HG03097 (cell line): ENCODE results near the gene CAST.

Experiments
- ATAC-seq: cut with Tn5 transposase; IDR thresholded peaks from one replicate; pipeline ENCODE4 v1.9.1; 2021; ENCODE audit not compliant: unreplicated experiment, low FRiP score

CAST gene

DNA sequence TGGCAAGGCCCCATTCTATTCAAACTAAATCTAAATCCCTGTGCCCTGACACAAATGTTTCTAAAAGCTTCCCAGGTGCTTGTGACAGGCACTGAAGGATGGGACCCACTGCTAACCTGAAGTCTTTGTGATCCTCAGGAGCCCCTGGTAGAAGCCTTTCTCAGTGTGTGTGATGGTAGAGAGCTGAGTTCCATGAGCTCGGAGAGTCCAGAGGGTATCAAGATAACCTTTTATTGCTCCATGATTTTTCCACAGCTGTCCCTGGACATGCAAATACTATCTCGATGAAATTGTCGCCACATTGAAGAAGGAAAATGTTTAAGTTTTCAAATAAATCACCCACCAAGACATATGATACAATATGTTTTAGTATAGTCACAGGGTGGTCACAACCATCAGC is 7.7 kb downstream of the CAST start:
- no peak for ATAC-seq

DNA sequence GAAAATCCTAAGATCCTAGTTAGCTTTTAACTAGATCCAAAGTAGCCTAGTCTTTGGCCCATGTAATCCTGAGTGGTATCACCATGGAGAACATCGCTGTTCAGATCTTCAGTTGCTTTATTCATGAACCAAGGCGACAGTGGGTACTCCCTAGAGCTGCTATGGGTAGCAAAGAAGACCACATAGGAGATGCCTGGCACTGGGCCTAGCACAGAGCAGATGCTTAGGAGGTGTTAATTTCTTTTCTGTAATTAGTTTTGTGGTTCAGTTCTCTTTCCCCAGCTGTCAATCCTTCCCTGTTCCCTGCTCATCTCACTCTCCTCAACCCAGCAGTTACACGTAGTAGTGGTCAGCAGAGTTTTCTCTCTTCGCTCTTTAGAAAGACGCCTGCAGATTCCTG is 9.3 kb downstream of the CAST start:
- ATAC-seq: no peak

- ATAC-seq: no peak
Measured at GRCh38 chr5:96673127-96673526, 11.0 kb downstream of the CAST start.

- no peak for ATAC-seq
Measured at GRCh38 chr5:96675882-96676281, 13.7 kb downstream of the CAST start.

DNA sequence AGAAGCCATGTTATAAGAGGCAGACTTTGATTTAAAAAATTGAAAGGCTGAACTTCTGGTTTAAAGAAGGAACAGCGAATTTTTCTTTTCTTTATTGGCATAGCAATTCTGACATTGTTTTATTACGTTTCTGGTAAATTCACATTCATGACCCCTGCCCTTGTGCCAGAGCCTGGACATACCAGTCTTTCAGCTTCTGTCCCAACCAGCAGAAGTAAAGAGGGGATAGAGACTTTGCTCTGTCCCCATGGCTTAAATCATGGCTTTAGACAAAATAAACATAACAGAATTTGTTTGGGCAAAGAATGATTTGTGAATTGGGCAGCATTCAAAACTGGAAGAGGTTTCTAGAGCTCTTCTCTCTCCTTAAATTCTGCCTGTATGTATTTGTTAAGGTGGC is 15.3 kb downstream of the CAST start:
- no peak for ATAC-seq

DNA sequence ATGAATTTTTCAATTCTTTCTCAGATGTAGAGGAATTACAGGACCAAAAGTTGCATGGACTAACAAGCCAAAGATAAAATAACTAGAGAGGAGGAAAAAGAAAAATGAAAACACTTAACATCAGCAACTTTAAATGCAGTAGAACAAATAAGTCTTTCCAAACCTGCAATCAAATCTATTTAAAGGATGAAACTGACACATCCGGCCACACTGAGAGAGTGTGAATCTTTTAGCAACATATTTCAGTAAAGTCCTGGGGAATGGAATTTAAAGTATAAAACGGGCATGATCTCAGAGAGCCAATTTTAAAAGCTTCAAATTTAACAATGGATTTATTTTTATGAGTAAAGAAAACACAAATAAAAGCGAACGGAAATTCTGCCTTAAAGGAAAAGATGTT is 17.1 kb downstream of the CAST start:
- ATAC-seq: no peak

GRCh38 chr5:96680759-96681470 is 18.7 kb downstream of the CAST start:
- no peak for ATAC-seq

- no peak for ATAC-seq
Measured at GRCh38 chr5:96683392-96683791, 21.2 kb downstream of the CAST start.

- no peak for ATAC-seq
Measured at GRCh38 chr5:96683810-96684209, 21.6 kb downstream of the CAST start.

- ATAC-seq: no peak
Measured at GRCh38 chr5:96687080-96687479, 24.9 kb downstream of the CAST start.

- ATAC-seq: no peak
Measured at GRCh38 chr5:96687812-96688453, 25.8 kb downstream of the CAST start.

GRCh38 chr5:96690861-96691260 is 28.7 kb downstream of the CAST start:
- ATAC-seq: no peak

DNA sequence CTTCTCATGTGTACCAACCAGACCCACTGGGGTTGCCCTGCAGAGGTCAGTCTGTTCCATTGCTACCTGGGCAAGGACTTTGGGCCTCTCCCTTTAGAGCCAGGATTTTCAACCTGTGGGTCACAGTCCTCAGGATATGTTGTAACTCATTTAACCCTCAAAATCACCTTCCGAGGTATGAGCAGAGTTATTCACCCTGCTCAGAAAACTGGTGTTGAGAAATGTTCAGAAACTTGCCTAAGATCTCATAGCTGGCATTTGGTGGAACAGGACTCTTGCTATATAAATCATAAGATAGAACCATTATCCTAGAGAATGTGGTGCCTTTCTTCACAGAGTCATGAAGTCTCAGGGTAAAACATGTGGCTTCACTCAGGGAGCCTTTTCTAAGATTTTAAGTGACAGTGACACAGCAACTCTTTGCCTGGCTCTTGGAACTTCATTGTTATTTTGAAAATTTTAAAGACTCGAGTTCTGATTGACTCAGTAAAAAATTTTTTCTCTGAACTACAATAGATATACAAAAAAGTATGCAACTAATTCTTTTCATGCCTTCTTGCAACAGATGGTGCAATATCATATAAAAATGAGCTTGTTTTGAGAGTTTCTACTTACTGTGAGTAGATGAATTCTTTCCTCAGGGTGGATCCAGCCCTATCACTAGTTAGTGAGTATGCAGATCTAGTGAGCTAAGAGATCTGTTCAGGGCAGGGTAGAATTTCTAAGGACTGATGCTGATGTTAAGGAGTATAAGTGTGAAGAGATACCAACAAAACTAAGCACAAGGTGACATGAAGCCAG is 29.5 kb downstream of the CAST start:
- no peak for ATAC-seq

DNA sequence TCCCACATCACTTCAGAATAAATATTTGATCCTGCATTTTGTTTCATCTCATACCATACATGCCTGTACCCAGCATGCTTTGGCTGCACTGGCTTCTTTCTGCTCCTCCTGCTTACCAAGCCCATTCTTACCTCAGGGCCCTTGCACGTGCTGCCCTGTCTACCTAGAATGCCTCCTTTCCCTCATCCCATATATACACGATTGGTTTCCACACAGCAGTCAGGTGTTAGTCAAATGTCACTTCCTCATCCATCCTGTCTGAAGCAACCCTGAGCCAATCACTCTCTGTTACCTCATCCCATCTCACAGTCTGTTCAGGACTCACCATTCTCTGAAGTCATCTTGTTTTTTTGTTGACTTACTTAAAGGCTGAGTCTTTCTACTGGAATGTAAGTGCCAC is 30.3 kb downstream of the CAST start:
- no peak for ATAC-seq

DNA sequence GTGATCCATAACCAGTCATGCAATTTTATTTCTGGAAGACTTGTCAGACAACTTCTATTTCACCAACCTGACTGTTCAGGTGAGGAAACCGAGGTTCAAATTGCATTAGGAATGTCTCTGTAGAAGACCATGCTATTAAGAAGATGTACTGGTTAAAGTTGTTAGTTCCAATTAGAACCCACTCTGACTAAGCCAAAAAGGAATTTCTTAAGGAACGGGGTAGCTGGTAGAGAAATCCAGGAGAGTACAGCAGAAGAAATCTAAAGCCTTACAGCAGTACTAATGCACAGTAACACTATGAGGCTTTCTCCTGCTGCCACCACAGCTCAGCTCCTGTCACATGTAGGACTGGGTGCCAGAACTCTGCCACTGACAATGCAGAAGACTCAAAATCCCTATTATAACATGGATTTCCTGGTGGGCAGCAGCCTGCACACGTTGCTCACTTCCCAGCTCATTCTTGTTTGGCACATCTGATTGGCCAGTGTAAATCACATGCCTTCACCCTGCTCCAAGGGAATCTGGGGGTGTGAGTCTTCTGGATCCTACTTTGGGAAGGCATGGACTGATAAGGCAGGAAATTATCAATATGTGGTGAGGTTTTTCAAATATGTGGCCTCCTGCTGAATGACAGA is 37.1 kb downstream of the CAST start:
- no peak for ATAC-seq

- ATAC-seq: peak; percentile 61
Measured at GRCh38 chr5:96702503-96703383, 40.6 kb downstream of the CAST start.

DNA sequence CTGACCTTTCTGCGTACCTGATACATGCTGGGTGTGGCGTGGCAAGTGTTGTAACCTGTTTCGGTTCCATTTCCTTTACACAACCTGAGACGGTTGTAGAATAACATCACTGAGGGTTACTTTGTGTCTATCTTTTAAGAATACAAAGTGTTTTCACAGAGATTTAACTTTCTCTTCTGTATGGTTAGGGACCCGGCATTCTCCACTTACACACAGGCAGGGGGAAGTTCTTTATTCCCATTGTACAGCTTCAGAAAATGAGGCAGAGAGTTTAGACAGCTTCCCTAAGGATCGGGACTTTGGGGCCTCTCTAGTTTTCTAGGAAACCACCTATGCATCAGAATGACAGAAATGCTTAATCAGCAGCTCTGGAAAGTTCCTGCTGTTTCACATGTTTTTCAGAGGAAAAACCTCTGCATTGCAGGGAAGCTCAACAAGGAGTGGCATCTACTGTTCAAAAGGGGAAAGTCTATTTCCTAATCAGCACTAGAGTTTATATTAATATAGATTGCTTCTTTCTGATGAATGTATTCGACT is 41.3 kb downstream of the CAST start:
- peak; percentile 55 for ATAC-seq

- ATAC-seq: no peak
Measured at GRCh38 chr5:96703995-96704394, 41.8 kb downstream of the CAST start.

DNA sequence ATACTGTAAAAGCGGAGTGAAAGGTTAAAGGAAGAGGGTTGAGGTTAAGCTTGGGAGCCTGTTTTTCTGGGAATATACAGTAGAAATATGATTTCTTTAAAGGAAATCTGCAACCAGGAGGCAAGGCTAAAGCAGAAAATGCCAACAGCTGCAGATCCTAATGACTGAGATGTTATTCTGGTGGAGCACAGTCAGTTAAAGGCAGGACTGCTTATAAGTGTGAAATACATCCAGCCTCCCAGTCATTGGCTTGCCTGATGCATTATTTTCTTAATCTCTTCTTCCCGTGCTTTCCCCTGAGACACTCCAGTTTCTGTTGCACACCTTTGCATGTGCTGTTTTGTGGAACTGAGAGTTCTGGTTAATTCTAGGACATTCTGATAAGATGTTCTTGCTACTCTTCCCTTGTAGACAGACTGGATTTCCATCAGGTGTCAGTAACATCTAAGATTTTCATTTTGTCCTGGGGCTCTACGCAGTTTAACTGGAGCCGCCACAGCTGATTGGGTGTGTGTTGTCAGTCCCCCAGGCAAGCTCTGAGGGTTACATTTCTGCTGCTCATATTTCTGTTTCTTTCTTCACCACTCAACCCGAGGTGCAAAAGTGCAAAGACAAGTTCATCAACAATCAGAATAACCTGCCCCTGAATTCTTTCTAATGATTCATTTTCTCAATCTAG is 44.4 kb downstream of the CAST start:
- no peak for ATAC-seq
